D721Med (cell line): ENCODE results near the gene ZFPM1.
A peak's percentile ranks its signal among the peaks of the same experiment; 100 is the strongest.

Experiments
- DNase-seq: peaks from one replicate; pipeline ENCODE4 v3.0.0; 2011; ENCODE audit warnings: low spot score; ENCODE audit not compliant: insufficient read length
- FAIRE-seq: peaks from 2 replicates; lab custom pipeline; 2011; peaks lifted over from hg19 to GRCh38; lab: Jason Lieb, UNC
- TF ChIP-seq, protein P1 (sequence below): IDR thresholded peaks from 2 replicates; pipeline ENCODE4 v1.5.1; 2012; ENCODE audit warnings: mild to moderate bottlenecking, control low read depth; ENCODE audit not compliant: insufficient read depth; ENCODE audit errors: missing control alignments

Gene ZFPM1

DNA sequence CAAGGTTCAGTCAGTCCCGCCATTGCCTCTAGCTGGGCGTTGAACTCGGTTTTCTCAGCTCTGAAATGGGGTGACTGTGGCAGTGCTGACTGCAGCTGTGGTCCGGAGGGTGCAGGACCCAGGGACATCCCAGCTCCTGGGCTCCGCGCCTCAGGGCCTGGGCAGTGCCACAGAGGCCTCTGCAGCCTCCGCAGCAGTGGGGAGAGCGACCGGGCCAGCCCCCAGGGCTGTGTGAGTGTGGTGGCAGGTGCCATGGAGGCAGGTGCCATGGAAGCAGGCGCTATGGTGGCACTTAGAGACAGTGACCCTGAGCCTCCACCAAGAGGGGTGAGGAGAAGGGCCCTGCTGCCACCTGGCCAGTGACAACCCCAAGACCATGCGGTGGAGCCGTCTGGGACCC, 39.4 kb upstream of the ZFPM1 start:
- TF ChIP-seq, protein P1, sequence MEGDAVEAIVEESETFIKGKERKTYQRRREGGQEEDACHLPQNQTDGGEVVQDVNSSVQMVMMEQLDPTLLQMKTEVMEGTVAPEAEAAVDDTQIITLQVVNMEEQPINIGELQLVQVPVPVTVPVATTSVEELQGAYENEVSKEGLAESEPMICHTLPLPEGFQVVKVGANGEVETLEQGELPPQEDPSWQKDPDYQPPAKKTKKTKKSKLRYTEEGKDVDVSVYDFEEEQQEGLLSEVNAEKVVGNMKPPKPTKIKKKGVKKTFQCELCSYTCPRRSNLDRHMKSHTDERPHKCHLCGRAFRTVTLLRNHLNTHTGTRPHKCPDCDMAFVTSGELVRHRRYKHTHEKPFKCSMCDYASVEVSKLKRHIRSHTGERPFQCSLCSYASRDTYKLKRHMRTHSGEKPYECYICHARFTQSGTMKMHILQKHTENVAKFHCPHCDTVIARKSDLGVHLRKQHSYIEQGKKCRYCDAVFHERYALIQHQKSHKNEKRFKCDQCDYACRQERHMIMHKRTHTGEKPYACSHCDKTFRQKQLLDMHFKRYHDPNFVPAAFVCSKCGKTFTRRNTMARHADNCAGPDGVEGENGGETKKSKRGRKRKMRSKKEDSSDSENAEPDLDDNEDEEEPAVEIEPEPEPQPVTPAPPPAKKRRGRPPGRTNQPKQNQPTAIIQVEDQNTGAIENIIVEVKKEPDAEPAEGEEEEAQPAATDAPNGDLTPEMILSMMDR = no peak
- FAIRE-seq = no peak

DNA sequence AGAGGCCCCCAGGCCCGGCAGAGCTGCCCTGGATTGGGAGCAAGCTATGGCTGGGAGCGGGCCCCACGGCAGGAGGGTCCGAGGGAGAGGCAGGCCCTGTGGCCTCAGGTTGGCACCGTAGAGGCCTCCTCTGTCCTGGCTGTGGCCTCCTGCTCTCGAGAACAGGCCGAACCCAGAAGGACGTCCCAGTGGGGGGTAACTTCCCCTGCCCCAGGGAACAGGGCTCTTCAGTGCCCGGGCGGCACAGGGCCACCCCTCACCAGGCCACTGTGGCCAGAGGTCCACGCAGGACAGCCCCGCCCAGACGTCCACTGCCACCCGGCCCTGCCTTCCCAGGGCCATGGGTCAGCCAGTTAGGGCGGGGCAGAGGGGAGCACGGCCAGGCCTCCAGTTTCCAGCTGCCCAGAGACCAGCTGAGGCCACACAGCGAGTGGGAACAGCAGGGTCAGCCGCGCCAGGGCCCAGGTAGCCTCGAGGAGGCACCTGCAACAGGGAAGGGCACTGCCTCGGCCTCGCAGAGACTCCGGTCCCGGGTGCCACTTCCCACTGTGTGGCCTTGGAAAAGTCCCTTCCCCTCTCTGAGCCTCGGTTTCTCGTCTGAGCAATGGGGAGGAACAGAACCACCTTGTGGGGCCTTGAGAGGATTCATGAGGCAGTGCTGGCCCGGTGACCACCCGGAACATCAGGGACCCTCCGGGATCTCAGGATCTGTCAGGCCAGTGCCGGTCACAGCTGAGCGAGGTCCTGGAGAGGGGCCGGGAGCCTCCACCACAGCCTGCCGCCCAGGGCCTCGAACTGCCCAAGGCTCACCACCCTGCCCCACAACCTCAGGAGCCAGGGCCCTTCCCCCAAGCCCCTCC, 38.3 kb upstream of the ZFPM1 start:
- FAIRE-seq = no peak
- no peak for DNase-seq
- TF ChIP-seq, protein P1 = no peak

More for the DNA sequence above, 39.4 kb upstream of the ZFPM1 start:
- no peak for DNase-seq

DNA sequence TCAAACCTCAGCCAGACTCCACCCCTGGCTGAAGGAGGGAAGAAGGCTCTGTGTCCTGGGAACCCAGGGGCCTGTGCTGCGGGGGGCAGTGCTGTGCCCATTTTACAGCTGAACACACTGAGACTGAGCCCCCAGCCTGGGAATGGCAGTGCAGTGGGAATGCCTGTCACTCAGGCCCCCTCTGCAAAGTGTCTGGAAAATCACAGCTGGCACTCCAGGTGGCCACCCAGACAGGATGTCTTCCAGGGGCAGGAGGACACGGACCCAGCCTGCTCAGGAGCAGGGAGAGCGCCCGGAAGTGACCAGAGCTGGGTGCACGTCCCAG, 37.7 kb upstream of the ZFPM1 start:
- TF ChIP-seq, protein P1 = no peak
- FAIRE-seq (no peak), DNase-seq (no peak)

DNA sequence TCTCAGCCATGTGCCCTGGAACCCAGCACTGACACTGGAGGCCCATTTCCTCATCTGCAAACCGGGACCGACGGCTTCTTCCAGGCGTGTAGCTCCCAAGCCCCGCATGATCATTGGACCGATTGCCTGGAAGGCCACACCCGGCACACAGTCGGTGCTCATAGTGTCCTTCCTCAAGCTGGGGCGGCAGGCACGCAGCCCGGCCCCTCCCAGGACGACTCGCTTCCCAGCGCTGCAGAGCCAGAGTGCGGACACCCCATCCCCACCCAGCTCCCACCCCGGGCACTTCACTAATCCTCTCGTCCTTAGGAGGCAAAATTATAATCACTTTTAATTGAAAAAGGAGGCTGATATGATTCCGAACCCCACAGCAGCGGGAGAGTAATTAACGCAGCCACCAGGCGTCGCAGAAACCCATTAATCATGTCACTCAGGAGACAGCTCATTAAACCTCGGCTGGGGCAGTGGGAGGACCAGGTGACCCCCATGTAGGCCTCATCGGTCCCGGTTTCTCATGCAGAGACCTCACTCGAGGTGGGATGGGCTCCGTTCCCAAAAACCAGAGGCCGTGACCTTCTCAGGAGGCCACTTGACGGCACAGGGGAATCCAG, 37.3 kb upstream of the ZFPM1 start:
- TF ChIP-seq, protein P1 = peak; percentile 20
- FAIRE-seq (no peak), DNase-seq (peak; percentile 55)

DNA sequence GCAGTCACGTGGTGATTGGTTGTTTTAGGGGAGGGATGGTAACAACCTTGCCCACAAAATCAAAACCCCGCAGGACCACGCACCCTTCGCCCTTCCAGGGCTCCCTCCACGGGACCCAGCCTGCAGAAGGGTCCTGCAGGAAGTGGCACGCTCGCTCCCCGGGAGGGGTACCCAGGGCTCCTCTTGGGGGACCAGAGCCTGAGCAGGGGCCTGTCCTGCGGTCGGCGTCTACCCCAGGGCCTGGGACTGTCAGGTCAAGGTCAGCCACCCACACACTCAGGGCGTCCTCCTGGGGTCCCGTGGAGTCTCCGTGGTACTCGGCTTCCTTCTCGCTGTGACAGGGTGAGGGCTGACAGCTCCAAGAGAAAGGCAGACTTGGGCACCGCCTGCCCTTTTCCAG, 36.4 kb upstream of the ZFPM1 start:
- FAIRE-seq = no peak
- TF ChIP-seq, protein P1 = no peak

DNA sequence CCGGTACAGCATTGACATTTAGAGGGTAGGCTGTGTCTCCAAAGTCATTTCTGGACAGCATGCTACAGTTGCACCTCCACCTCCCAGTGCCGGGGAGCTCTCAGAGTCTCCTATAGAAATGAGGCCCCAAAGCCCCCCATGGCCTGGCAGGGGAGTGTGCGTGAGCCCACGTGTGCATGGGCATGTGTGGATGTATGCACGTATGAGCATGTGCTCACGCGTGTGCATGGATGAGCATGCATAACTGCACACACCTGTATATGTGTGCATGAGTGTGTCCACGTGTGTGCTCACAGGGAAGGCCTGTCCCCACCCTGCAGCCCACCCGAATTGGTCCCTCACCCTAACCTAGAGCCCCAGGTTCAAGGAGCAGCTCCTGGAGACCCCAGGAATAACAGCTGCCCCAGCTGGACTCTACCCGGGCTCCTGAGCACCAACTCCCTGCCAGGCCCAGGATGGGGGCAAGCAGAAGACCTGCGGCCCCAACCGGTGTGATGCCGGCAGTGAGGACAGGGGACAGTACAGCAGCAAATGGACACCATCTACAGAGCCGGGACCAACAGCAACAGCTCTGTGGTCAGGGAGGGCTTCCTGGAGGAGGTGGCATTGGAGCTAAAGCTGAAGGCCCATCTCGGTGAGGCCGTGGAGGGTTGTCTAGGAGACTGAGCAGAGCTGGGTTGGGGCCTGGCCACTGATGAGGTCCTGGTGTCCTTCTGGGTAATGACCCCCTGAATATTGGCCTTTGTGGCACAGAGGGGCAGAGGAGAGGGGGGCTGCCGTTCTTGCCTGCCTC, 35.2 kb upstream of the ZFPM1 start:
- DNase-seq (no peak), FAIRE-seq (no peak)
- TF ChIP-seq, protein P1 = no peak

More for the DNA sequence above, 36.4 kb upstream of the ZFPM1 start:
- no peak for DNase-seq
